ENCODE results near the gene ARL6.
"Not testable (repeated sequence)": the region's sequence is repeated elsewhere in the genome, so short reads cannot be mapped to it uniquely, and the experiment has no call there.

The ARL6 gene

DNA sequence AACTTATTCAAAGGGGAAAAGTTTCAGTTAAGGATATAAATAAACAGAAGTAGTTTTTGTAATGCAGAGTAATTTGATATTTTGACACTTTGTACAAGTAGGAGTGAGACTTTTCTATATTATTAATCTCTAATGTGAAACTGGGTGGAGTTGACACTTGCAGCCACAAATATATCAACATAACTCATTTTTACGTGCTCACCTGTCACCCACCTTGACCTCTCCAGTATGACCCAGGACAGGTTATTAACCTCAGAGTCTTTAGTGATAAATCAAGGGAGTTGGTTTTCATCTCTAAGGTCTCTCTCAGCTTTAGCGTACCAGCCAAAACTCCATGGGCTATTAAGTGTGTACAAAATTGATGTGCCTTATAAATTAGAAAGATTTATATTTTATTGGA, 64.6 kb downstream of the ARL6 start:
- TF ChIP-seq POLR2A (IDR thresholded peaks at IDR 0.05; ENCODE audit: low read length) (no peak), GATA1 (IDR thresholded peaks at IDR 0.05; ENCODE audit: low read depth, low read length) (no peak)
- DNase-seq = no peak

GRCh38 chr3:97830638-97831037, 66.1 kb downstream of the ARL6 start:
- no peak for TF ChIP-seq GATA1 (IDR thresholded peaks at IDR 0.05; ENCODE audit: low read depth, low read length)
- TF ChIP-seq POLR2A (IDR thresholded peaks at IDR 0.05; ENCODE audit: low read length) = no peak
- no peak for DNase-seq

GRCh38 chr3:97831140-97831539, 66.6 kb downstream of the ARL6 start:
- TF ChIP-seq GATA1 (IDR thresholded peaks at IDR 0.05; ENCODE audit: low read depth, low read length) (no peak), POLR2A (IDR thresholded peaks at IDR 0.05; ENCODE audit: low read length) (no peak)
- no peak for DNase-seq

GRCh38 chr3:97833184-97833583, 68.6 kb downstream of the ARL6 start:
- DNase-seq = not testable (repeated sequence)

DNA sequence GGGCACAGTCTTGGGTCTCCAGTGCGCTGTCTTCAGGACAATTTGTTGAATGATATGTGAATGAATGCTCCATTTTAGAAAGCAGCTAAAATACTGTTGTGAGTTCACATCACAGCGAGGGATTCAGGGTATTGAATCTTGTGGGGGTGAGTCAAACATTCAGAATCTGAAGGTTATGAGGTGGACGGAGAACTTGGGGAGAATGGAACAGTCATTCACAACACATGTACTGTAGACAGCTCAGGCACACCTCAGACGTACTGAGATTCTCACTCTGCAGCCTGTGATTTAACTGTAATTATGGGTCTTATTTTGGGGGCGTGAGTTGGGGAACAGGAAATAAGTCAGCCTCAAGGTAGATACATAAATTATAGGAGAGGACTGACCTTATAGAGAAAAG, 71.2 kb downstream of the ARL6 start:
- no peak for DNase-seq
- TF ChIP-seq GATA1 (IDR thresholded peaks at IDR 0.05; ENCODE audit: low read depth, low read length) (no peak), POLR2A (IDR thresholded peaks at IDR 0.05; ENCODE audit: low read length) (no peak)

GRCh38 chr3:97838393-97838792, 73.8 kb downstream of the ARL6 start:
- DNase-seq = no peak
- TF ChIP-seq GATA1 (IDR thresholded peaks at IDR 0.05; ENCODE audit: low read depth, low read length) = no peak
- no peak for TF ChIP-seq POLR2A (IDR thresholded peaks at IDR 0.05; ENCODE audit: low read length)

DNA sequence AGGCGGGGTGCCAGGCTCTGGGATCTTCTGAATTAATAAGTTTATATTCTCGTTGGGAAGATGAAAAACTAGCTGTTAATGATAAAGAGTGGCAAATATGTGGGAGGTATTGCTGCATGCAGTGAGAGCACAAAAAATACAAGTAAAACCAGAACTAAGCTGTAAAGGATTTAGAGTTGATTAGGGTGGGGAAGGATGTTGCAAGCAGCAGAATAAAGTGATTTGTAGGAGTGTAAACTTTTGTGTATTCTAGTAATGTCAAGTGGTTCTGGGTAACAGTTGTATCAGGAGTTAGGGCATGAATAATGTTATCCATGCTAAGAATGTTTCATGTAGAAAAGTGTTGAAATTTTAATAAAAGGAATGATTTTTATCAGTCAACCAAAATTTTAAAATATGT, 75.4 kb downstream of the ARL6 start:
- DNase-seq = no peak
- TF ChIP-seq POLR2A (IDR thresholded peaks at IDR 0.05; ENCODE audit: low read length) = no peak
- no peak for TF ChIP-seq GATA1 (IDR thresholded peaks at IDR 0.05; ENCODE audit: low read depth, low read length)

- DNase-seq = no peak
These were observed 76.7 kb downstream of the ARL6 start for GRCh38 chr3:97841304-97841703.

GRCh38 chr3:97841956-97842355, 77.4 kb downstream of the ARL6 start:
- TF ChIP-seq GATA1 (IDR thresholded peaks at IDR 0.05; ENCODE audit: low read depth, low read length) = no peak
- no peak for TF ChIP-seq POLR2A (IDR thresholded peaks at IDR 0.05; ENCODE audit: low read length)
- no peak for DNase-seq

More at GRCh38 chr3:97841304-97841703, 76.7 kb downstream of the ARL6 start:
- no peak for TF ChIP-seq GATA1 (IDR thresholded peaks at IDR 0.05; ENCODE audit: low read depth, low read length)
- no peak for TF ChIP-seq POLR2A (IDR thresholded peaks at IDR 0.05; ENCODE audit: low read length)

DNA sequence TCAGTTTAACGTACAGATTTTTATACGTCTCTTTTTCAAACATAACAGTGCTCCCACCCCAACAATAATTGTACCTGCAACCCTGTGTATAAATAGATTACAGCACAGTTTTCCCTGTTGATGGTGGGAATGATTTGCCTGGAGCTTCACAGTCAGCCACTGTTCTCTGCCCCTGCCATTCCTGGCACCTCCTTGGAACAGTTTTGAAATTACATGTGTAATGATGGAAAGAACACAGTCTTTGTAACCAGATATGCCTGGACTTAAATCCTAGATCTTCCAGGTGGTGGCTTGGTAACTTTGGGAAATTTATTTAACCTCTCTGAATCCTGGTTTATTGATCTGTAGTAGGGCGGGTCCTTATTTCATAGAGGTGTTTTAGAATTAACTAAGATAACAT, 84.2 kb downstream of the ARL6 start:
- no peak for DNase-seq
- no peak for TF ChIP-seq GATA1 (IDR thresholded peaks at IDR 0.05; ENCODE audit: low read depth, low read length)
- no peak for TF ChIP-seq POLR2A (IDR thresholded peaks at IDR 0.05; ENCODE audit: low read length)

Data from erythroblast (primary cell).